HL-60 (cell line): ENCODE results near the gene LETM1.

Source experiments
- CTCF ChIP-seq: IDR thresholded peaks from one replicate; pipeline ENCODE4 v1.5.1; 2011; ENCODE audit warnings: low read length, control low read depth, inconsistent platforms; ENCODE audit not compliant: insufficient read depth
- GABPA ChIP-seq: IDR thresholded peaks from 2 replicates; pipeline ENCODE4 v1.6.1; 2012; ENCODE audit warnings: low read depth
- POLR2AphosphoS5 ChIP-seq: IDR thresholded peaks from 2 replicates; pipeline ENCODE4 v1.6.1; 2012; ENCODE audit warnings: low read depth
- SPI1 ChIP-seq: IDR thresholded peaks from 2 replicates; pipeline ENCODE4 v1.6.1; 2012; ENCODE audit warnings: low read depth, mild to moderate bottlenecking, borderline replicate concordance
- TF ChIP-seq, protein P1 (sequence below): IDR thresholded peaks from 2 replicates; pipeline ENCODE4 v1.6.1; 2012; ENCODE audit warnings: low read depth; ENCODE audit not compliant: insufficient replicate concordance

DNA sequence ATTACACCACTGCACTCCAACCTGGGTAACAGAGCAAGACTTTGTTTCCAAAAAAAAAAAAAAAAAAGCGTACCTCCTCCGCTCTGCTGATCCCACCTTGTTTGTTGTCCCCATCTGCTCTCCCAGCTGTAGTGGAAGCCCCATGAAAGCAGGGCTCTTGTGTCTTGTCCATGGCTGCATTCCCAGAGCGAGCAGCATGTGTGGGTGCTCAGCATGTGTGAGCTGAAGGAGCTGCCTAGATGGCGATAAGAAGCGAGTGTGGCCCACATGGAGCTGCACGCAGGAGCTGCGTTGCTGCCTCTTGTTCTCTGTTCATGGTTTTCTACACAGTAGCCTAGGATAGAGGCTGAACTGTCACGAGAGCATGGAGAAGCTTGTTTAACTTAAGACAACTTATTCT, 27.6 kb upstream of the LETM1 start:
- TF ChIP-seq CTCF (no peak), POLR2AphosphoS5 (no peak), GABPA (no peak), SPI1 (no peak)
- TF ChIP-seq, protein P1, sequence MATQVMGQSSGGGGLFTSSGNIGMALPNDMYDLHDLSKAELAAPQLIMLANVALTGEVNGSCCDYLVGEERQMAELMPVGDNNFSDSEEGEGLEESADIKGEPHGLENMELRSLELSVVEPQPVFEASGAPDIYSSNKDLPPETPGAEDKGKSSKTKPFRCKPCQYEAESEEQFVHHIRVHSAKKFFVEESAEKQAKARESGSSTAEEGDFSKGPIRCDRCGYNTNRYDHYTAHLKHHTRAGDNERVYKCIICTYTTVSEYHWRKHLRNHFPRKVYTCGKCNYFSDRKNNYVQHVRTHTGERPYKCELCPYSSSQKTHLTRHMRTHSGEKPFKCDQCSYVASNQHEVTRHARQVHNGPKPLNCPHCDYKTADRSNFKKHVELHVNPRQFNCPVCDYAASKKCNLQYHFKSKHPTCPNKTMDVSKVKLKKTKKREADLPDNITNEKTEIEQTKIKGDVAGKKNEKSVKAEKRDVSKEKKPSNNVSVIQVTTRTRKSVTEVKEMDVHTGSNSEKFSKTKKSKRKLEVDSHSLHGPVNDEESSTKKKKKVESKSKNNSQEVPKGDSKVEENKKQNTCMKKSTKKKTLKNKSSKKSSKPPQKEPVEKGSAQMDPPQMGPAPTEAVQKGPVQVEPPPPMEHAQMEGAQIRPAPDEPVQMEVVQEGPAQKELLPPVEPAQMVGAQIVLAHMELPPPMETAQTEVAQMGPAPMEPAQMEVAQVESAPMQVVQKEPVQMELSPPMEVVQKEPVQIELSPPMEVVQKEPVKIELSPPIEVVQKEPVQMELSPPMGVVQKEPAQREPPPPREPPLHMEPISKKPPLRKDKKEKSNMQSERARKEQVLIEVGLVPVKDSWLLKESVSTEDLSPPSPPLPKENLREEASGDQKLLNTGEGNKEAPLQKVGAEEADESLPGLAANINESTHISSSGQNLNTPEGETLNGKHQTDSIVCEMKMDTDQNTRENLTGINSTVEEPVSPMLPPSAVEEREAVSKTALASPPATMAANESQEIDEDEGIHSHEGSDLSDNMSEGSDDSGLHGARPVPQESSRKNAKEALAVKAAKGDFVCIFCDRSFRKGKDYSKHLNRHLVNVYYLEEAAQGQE = no peak
